ENCODE data around the gene LYPLAL1. TPM values are rescaled to one million over a fixed set of nuclear protein-coding genes. Genes with fewer than 3 reads are reported as not detected.
A peak's percentile ranks its signal among the peaks of the same experiment; 100 is the strongest.

LYPLAL1 gene
- total and polyA plus RNA-seq, 2 experiments from 2014 or later: 28.3 to 31.9 TPM

GRCh38 chr1:219126377-219126776, 47.3 kb upstream of the LYPLAL1 start:
- 54% methylated on average over 2 of the region's 2 CpGs for WGBS (ENCODE audit: low lambda C conversion rate, missing lambda C conversion rate)
- H3K27me3 ChIP-seq: no peaks in the 10 kb centered on the region
- H3K9me2 ChIP-seq (replicated peaks; ENCODE audit: insufficient read depth): no peaks in the 10 kb centered on the region
- H3K79me2 ChIP-seq: no peaks in the 10 kb centered on the region
- H3K4me2 ChIP-seq: no peak overlapping the region
- H3K9me3 ChIP-seq (ENCODE audit: low read depth): no peaks in the 10 kb centered on the region
- no peaks in the 10 kb centered on the region for H3K36me3 ChIP-seq (replicated peaks; ENCODE audit: insufficient read depth, low read depth)
- H3K4me3 ChIP-seq: no peak overlapping the region
- no peaks in the 10 kb centered on the region for H3K4me1 ChIP-seq (ENCODE audit: insufficient read depth)
- H2AFZ ChIP-seq: no peak overlapping the region
- peak overlapping the region; percentile 24 for H3K27ac ChIP-seq
- TF ChIP-seq EZH2 (IDR thresholded peaks at IDR 0.05; ENCODE audit: borderline replicate concordance): no peak
- no peak for TF ChIP-seq CTCF (IDR thresholded peaks at IDR 0.05; ENCODE audit: poor library complexity)
- TF ChIP-seq EZH2phosphoT487 (IDR thresholded peaks at IDR 0.05; ENCODE audit: low read depth, severe bottlenecking, unreplicated experiment): no peak
- DNase-seq (ENCODE audit: low spot score): peak; percentile 9
- H4K20me1 ChIP-seq (ENCODE audit: insufficient read depth, poor library complexity, severe bottlenecking): no peaks in the 10 kb centered on the region

GRCh38 chr1:219128957-219129356, 44.7 kb upstream of the LYPLAL1 start:
- 98% methylated on average over 2 of the region's 2 CpGs for WGBS (ENCODE audit: low lambda C conversion rate, missing lambda C conversion rate)
- Histone ChIP-seq H3K27ac (no peak overlapping the region), H3K4me1 (ENCODE audit: insufficient read depth) (no peaks in the 10 kb centered on the region), H3K4me3 (no peak overlapping the region), H3K9me3 (ENCODE audit: low read depth) (no peaks in the 10 kb centered on the region), H3K79me2 (no peaks in the 10 kb centered on the region), H3K4me2 (no peak overlapping the region), H3K27me3 (no peaks in the 10 kb centered on the region), H2AFZ (no peak overlapping the region), H3K9me2 (replicated peaks; ENCODE audit: insufficient read depth) (no peaks in the 10 kb centered on the region), H4K20me1 (ENCODE audit: insufficient read depth, poor library complexity, severe bottlenecking) (no peaks in the 10 kb centered on the region), H3K36me3 (replicated peaks; ENCODE audit: insufficient read depth, low read depth) (no peaks in the 10 kb centered on the region)
- DNase-seq (ENCODE audit: low spot score): no peak
- no peak for TF ChIP-seq EZH2phosphoT487 (IDR thresholded peaks at IDR 0.05; ENCODE audit: low read depth, severe bottlenecking, unreplicated experiment)
- no peak for TF ChIP-seq EZH2 (IDR thresholded peaks at IDR 0.05; ENCODE audit: borderline replicate concordance)
- TF ChIP-seq CTCF (IDR thresholded peaks at IDR 0.05; ENCODE audit: poor library complexity): no peak

GRCh38 chr1:219130366-219130935, 43.2 kb upstream of the LYPLAL1 start:
- 77% methylated on average over 1 of the region's 1 CpG for WGBS (ENCODE audit: low lambda C conversion rate, missing lambda C conversion rate)
- H3K36me3 ChIP-seq (replicated peaks; ENCODE audit: insufficient read depth, low read depth): no peaks in the 10 kb centered on the region
- no peak overlapping the region for H3K4me3 ChIP-seq
- TF ChIP-seq EZH2 (IDR thresholded peaks at IDR 0.05; ENCODE audit: borderline replicate concordance) (no peak), EZH2phosphoT487 (IDR thresholded peaks at IDR 0.05; ENCODE audit: low read depth, severe bottlenecking, unreplicated experiment) (no peak), CTCF (IDR thresholded peaks at IDR 0.05; ENCODE audit: poor library complexity) (no peak)
- no peaks in the 10 kb centered on the region for H3K79me2 ChIP-seq
- H3K4me2 ChIP-seq: no peak overlapping the region
- H3K27ac ChIP-seq: no peak overlapping the region
- H4K20me1 ChIP-seq (ENCODE audit: insufficient read depth, poor library complexity, severe bottlenecking): no peaks in the 10 kb centered on the region
- DNase-seq (ENCODE audit: low spot score): no peak
- H3K9me3 ChIP-seq (ENCODE audit: low read depth): no peaks in the 10 kb centered on the region
- H3K27me3 ChIP-seq: no peaks in the 10 kb centered on the region
- H2AFZ ChIP-seq: no peak overlapping the region
- no peaks in the 10 kb centered on the region for H3K9me2 ChIP-seq (replicated peaks; ENCODE audit: insufficient read depth)
- no peaks in the 10 kb centered on the region for H3K4me1 ChIP-seq (ENCODE audit: insufficient read depth)
